GM19395 (cell line): Measurements from ENCODE around the gene PRR33.

ENCODE experiments used
- ATAC-seq: cut with Tn5 transposase; IDR thresholded peaks from one replicate; pipeline ENCODE4 v1.9.1; 2021; ENCODE audit warnings: mild to moderate bottlenecking, moderate library complexity; ENCODE audit not compliant: unreplicated experiment

Gene PRR33

DNA sequence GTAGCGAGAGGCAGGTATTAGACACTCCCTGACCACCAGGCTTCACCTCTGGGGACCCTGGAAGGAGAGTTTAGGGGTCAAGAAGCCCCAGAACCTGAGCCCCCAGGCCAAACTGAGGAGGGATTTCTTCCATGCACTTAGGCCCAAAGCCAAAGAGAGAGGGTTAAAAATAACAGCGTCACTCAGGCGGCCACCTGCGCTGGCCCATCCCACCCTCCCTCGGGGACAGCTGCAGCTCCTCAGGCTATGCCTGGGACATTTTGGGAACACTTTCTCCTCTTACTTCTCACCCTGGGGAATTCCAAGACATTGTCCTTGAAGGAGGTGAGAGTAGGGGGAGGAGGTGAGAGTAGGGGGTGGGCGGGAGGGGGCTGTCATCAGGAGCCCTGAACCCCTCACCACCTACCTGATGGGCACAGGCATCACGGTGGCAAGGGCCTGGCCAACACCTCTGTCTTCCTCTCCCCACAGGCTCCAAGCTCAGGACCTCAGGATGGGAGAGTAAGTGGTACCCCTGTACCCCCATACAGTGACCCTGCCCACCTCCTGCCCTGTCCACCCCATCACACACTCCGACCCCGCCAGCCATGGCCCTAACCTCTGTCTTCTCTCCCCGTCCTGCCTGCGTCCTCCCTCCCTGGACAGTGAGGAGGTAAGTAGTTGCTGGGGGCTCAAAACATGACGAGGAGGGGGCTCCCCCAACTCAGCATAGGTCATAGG, 52.3 kb downstream of the PRR33 start:
- no peak for ATAC-seq

DNA sequence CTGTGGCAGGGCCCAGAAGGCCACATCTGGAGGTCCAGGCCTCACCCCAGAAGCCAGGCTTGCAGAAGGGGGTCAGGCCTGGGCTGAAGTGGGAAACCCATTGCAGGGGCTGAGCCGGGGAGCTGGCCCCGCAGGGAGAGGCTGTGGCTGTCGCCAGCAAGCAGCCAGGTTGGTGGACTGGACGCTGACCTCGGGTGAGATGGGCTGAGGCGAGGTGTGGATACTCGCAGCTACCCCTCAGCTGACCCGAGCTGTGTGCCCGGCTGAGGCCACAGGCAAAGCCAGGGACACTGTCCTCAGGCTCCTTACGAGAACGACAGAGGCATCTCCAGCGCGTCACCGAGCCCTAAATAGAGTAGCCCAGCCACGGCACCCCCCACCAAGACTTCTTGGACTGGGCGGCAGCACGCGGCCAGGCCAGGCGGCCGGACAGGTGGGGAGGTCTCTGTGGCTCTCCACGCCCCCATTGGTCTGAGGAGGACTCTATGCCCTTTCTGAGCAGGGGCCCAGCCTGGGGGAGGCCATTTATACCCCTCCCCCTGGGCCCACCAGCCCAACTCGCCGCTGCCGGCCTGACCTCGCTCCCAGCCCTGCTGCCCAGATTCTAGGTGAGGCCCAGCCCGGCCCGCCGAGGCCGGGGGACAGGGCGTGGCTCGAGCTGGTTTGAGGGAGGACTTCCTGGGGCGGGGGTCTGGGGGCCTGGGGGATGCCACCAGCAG, 53.1 kb downstream of the PRR33 start, which contains the start of gene TNNI2:
Gene TNNI2 (plus strand): TSS at position 556 of the 719 bp plus-strand sequence. CDS start 716 bp downstream, outside the sequence.
- ATAC-seq = no peak
